RWPE2 (cell line): ENCODE data around the gene ANKS6.

Experiments
- ATAC-seq: fragments of 200-7000 bp; cut with Tn5 transposase; 3 replicates; pipeline ENCODE4 v1.9.1; 2021; ENCODE audit warnings: low read depth
- DNase-seq: peaks from one replicate; pipeline ENCODE4 v3.0.0-alpha.2; 2020; ENCODE audit warnings: low spot score
- H3K27ac ChIP-seq: fragments of 450-650 bp; 2 replicates; pipeline ENCODE4 v1.5.1; 2017; ENCODE audit warnings: mild to moderate bottlenecking; ENCODE audit not compliant: poor library complexity, severe bottlenecking
- H3K27me3 ChIP-seq: fragments of 250-450 bp; sonication (Bioruptor Pico); 2 replicates; pipeline ENCODE4 v1.5.1; 2021; ENCODE audit warnings: mild to moderate bottlenecking, moderate library complexity; ENCODE audit not compliant: insufficient read depth, poor library complexity, severe bottlenecking
- H3K36me3 ChIP-seq: fragments of 250-450 bp; sonication (Bioruptor Pico); 2 replicates; pipeline ENCODE4 v1.5.1; 2020; ENCODE audit warnings: low read depth, mild to moderate bottlenecking, moderate library complexity
- H3K4me1 ChIP-seq: fragments of 250-450 bp; sonication (Bioruptor Pico); 2 replicates; pipeline ENCODE4 v1.5.1; 2021; ENCODE audit warnings: mild to moderate bottlenecking, moderate library complexity; ENCODE audit not compliant: insufficient read depth, poor library complexity, severe bottlenecking
- H3K4me3 ChIP-seq: fragments of 250-450 bp; sonication (Bioruptor Pico); 2 replicates; pipeline ENCODE4 v1.5.1; 2021; ENCODE audit warnings: mild to moderate bottlenecking, moderate library complexity; ENCODE audit not compliant: severe bottlenecking
- H3K9me3 ChIP-seq: fragments of 250-450 bp; sonication (Bioruptor Pico); 2 replicates; pipeline ENCODE4 v1.5.1; 2021; ENCODE audit warnings: mild to moderate bottlenecking, moderate library complexity; ENCODE audit not compliant: severe bottlenecking
- TF ChIP-seq, protein P1 (sequence below): fragments of 450-650 bp; IDR thresholded peaks from one replicate; pipeline ENCODE4 v1.5.1; 2017; ENCODE audit warnings: mild to moderate bottlenecking, moderate library complexity; ENCODE audit not compliant: poor library complexity, severe bottlenecking

Gene ANKS6

DNA sequence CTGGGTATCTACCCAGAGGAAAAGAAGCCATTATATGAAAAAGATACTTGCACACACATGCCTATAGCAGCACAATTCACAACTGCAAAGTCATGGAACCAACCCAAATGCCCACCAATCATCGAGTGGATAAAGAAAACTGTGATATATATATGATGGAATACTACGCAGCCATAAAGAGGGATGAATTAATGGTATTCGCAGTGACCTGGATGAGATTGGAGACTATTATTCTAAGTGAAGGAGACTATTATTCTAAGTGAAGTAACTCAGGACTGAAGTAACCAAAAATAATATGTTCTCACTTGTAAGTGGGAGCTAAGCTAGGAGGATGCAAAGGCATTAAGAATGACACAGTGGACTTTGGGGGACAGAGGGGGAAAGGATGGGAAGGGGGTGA, 57.6 kb downstream of the ANKS6 start:
- DNase-seq = no peak
- Histone ChIP-seq H3K27ac (no peak overlapping the region), H3K36me3 (no peaks in the 10 kb centered on the region), H3K4me3 (no peak overlapping the region), H3K27me3 (no peaks in the 10 kb centered on the region), H3K4me1 (no peaks in the 10 kb centered on the region), H3K9me3 (no peaks in the 10 kb centered on the region)
- TF ChIP-seq, protein P1, sequence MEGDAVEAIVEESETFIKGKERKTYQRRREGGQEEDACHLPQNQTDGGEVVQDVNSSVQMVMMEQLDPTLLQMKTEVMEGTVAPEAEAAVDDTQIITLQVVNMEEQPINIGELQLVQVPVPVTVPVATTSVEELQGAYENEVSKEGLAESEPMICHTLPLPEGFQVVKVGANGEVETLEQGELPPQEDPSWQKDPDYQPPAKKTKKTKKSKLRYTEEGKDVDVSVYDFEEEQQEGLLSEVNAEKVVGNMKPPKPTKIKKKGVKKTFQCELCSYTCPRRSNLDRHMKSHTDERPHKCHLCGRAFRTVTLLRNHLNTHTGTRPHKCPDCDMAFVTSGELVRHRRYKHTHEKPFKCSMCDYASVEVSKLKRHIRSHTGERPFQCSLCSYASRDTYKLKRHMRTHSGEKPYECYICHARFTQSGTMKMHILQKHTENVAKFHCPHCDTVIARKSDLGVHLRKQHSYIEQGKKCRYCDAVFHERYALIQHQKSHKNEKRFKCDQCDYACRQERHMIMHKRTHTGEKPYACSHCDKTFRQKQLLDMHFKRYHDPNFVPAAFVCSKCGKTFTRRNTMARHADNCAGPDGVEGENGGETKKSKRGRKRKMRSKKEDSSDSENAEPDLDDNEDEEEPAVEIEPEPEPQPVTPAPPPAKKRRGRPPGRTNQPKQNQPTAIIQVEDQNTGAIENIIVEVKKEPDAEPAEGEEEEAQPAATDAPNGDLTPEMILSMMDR = no peak
- no peak for ATAC-seq

DNA sequence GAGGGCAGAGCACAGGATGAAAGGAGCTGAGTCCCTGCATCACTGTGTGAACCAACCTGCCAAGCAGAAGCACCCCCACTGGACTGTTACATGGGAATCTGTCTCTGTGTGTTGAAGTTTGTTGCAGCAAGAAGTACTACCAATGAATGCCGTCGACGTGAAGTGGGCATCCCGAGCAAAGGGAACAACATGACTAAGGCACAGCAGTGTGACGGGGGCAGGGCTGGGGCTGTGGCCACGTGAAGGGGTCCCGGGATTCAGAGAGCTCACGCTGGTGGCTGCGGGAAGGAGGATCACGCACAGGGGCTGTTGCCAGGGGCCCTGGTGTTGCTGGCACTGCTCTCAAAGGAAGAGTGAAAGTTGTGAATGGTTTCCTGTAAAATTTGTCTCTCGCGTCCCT, 60.1 kb downstream of the ANKS6 start:
- Histone ChIP-seq H3K9me3 (no peaks in the 10 kb centered on the region), H3K4me1 (no peaks in the 10 kb centered on the region), H3K36me3 (no peaks in the 10 kb centered on the region), H3K27me3 (no peaks in the 10 kb centered on the region), H3K27ac (no peak overlapping the region), H3K4me3 (no peak overlapping the region)
- TF ChIP-seq, protein P1 = no peak
- ATAC-seq (no peak), DNase-seq (no peak)

DNA sequence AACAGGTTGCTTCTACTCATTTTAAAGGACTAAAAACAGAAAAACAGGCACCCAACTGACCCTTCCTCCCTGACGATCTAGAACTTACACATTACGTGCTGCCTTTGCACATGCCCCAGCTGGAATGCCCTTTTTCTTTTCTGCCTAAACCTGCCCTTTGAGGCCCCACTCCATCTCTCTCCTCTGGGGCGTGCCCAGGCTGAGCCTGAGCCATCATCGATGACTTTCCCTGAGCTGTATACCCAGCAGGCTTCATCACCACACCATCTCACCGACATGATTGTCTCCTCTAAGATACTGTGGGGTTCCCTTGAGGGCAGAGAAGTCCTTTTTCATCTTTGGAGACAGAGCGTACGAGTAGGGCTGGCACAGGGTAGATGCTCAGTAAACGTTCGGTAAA, 63.6 kb downstream of the ANKS6 start:
- no peak overlapping the region for H3K4me3 ChIP-seq
- no peaks in the 10 kb centered on the region for H3K9me3 ChIP-seq
- no peaks in the 10 kb centered on the region for H3K4me1 ChIP-seq
- DNase-seq (no peak), ATAC-seq (peak; percentile 33; the same call in 1 of the 3 replicates)
- no peak overlapping the region for H3K27ac ChIP-seq
- TF ChIP-seq, protein P1 = no peak
- no peaks in the 10 kb centered on the region for H3K27me3 ChIP-seq
- no peaks in the 10 kb centered on the region for H3K36me3 ChIP-seq

DNA sequence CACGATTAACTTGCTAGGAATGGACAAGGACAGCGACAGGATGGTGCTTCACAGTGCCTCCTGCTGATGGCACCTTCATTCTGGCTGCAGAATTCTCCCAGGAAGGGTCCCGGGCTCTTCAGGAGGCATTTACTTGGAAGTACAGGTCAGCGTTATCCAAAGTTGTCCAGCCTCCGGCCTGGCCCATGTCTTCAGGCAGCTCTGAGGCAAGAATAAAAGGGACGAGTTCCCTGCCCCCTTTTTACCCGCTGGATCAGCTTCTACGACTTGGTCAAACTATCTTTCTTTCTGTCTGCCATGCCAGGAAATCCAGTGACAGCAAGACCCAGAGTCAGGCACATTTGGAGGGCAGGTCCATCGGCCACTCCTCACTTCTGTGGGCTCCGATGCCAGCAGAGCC, 64.3 kb downstream of the ANKS6 start:
- H3K27ac ChIP-seq = no peak overlapping the region
- H3K9me3 ChIP-seq = no peaks in the 10 kb centered on the region
- no peaks in the 10 kb centered on the region for H3K4me1 ChIP-seq
- DNase-seq (no peak), ATAC-seq (no peak)
- H3K27me3 ChIP-seq = no peaks in the 10 kb centered on the region
- TF ChIP-seq, protein P1 = no peak
- H3K4me3 ChIP-seq = no peak overlapping the region
- no peaks in the 10 kb centered on the region for H3K36me3 ChIP-seq

DNA sequence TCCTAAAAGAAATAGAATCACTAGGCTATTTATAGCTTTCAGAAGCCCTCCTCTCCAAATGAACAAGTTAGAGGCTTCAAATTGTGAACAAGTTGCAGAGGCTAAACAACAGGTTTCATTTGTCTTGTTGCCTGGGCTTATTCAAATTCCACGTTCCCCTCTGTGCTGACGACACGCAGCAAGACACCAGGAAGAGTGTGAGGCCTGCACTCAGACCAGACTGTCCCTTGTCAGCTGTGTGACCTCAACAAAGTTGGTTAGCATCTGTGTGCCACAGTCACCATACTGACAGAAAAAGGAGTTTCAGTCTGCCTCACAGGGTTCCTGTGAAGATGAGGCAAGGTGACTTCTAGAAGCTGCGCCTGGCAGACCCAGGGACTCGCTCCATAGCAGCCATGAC, 65.5 kb downstream of the ANKS6 start:
- DNase-seq (no peak), ATAC-seq (no peak)
- Histone ChIP-seq H3K4me1 (no peaks in the 10 kb centered on the region), H3K9me3 (no peaks in the 10 kb centered on the region), H3K36me3 (no peaks in the 10 kb centered on the region), H3K27me3 (no peaks in the 10 kb centered on the region), H3K4me3 (no peak overlapping the region), H3K27ac (no peak overlapping the region)
- TF ChIP-seq, protein P1 = no peak
